ENCODE measurements around the gene SCAMP2. TPM values are rescaled to one million over a fixed set of nuclear protein-coding genes. Genes with fewer than 3 reads are reported as not detected.
A peak's percentile ranks its signal among the peaks of the same experiment; 100 is the strongest.
"Not testable (repeated sequence)": the region's sequence is repeated elsewhere in the genome, so short reads cannot be mapped to it uniquely, and the experiment has no call there.

Gene SCAMP2
- 20.8 and 22.6 TPM in 2 replicates for total RNA-seq (2014; rRNA removed; shearing (Covaris generic))

GRCh38 chr15:74873036-74873755 is at the start of gene SCAMP2:
Gene SCAMP2 (minus strand): TSS chr15:74873365. CDS start chr15:74873255, 110 bp downstream.
- peak; percentile 99 for DNase-seq
- H3K27me3 ChIP-seq (ENCODE audit: control insufficient read depth, insufficient read depth, low read length): no peaks in the 10 kb centered on the region
- H3K36me3 ChIP-seq (replicated peaks; ENCODE audit: control insufficient read depth, insufficient read depth, low read length): no peaks in the 10 kb centered on the region; the same call in 1 of the 2 replicates
- peak within 1 kb of the TSS; percentile 83 for H3K4me3 ChIP-seq (ENCODE audit: insufficient read depth, low read depth, low read length)

- no peaks in the 10 kb centered on the region for H3K27me3 ChIP-seq (ENCODE audit: control insufficient read depth, insufficient read depth, low read length)
- peaks cover 27% of the 10 kb centered on the region for H3K36me3 ChIP-seq (replicated peaks; ENCODE audit: control insufficient read depth, insufficient read depth, low read length)
- H3K4me3 ChIP-seq (ENCODE audit: insufficient read depth, low read depth, low read length): no peak overlapping the region
- no peak for DNase-seq
Observed at GRCh38 chr15:74920456-74920855, 47.3 kb upstream of the SCAMP2 start.

GRCh38 chr15:74917676-74918075 is 44.5 kb upstream of the SCAMP2 start:
- Histone ChIP-seq H3K36me3 (replicated peaks; ENCODE audit: control insufficient read depth, insufficient read depth, low read length) (peaks cover 22% of the 10 kb centered on the region), H3K27me3 (ENCODE audit: control insufficient read depth, insufficient read depth, low read length) (no peaks in the 10 kb centered on the region), H3K4me3 (ENCODE audit: insufficient read depth, low read depth, low read length) (no peak overlapping the region)
- DNase-seq: no peak

GRCh38 chr15:74913799-74914198 is 40.6 kb upstream of the SCAMP2 start:
- DNase-seq; H3K27me3 ChIP-seq (ENCODE audit: control insufficient read depth, insufficient read depth, low read length); H3K4me3 ChIP-seq (ENCODE audit: insufficient read depth, low read depth, low read length): not testable (repeated sequence)
- peaks cover 21% of the 10 kb centered on the region for H3K36me3 ChIP-seq (replicated peaks; ENCODE audit: control insufficient read depth, insufficient read depth, low read length)

GRCh38 chr15:74913041-74913440 is 39.9 kb upstream of the SCAMP2 start:
- Histone ChIP-seq H3K36me3 (replicated peaks; ENCODE audit: control insufficient read depth, insufficient read depth, low read length) (peaks cover 17% of the 10 kb centered on the region), H3K27me3 (ENCODE audit: control insufficient read depth, insufficient read depth, low read length) (no peaks in the 10 kb centered on the region), H3K4me3 (ENCODE audit: insufficient read depth, low read depth, low read length) (no peak overlapping the region)
- DNase-seq: no peak

- peaks cover 21% of the 10 kb centered on the region for H3K36me3 ChIP-seq (replicated peaks; ENCODE audit: control insufficient read depth, insufficient read depth, low read length)
- H3K27me3 ChIP-seq (ENCODE audit: control insufficient read depth, insufficient read depth, low read length): no peaks in the 10 kb centered on the region
- no peak overlapping the region for H3K4me3 ChIP-seq (ENCODE audit: insufficient read depth, low read depth, low read length)
- no peak for DNase-seq
Observed at GRCh38 chr15:74908635-74909034, 35.5 kb upstream of the SCAMP2 start.

GRCh38 chr15:74907163-74907870 is 34.2 kb upstream of the SCAMP2 start:
- peaks cover 28% of the 10 kb centered on the region for H3K36me3 ChIP-seq (replicated peaks; ENCODE audit: control insufficient read depth, insufficient read depth, low read length)
- H3K27me3 ChIP-seq (ENCODE audit: control insufficient read depth, insufficient read depth, low read length): no peaks in the 10 kb centered on the region
- peak; percentile 57 for DNase-seq
- peak overlapping the region; percentile 89 for H3K4me3 ChIP-seq (ENCODE audit: insufficient read depth, low read depth, low read length)

GRCh38 chr15:74906450-74907162 is 33.4 kb upstream of the SCAMP2 start, which contains the start of gene FAM219B:
Gene FAM219B (minus strand): TSS chr15:74906851. CDS start chr15:74906800, 51 bp downstream.
- Histone ChIP-seq H3K4me3 (ENCODE audit: insufficient read depth, low read depth, low read length) (peak within 1 kb of the TSS; percentile 89), H3K36me3 (replicated peaks; ENCODE audit: control insufficient read depth, insufficient read depth, low read length) (peaks cover 29% of the 10 kb centered on the region), H3K27me3 (ENCODE audit: control insufficient read depth, insufficient read depth, low read length) (no peaks in the 10 kb centered on the region)
- DNase-seq: peak; percentile 98

GRCh38 chr15:74906067-74906449 is 32.9 kb upstream of the SCAMP2 start:
- Histone ChIP-seq H3K36me3 (replicated peaks; ENCODE audit: control insufficient read depth, insufficient read depth, low read length) (peaks cover 32% of the 10 kb centered on the region), H3K27me3 (ENCODE audit: control insufficient read depth, insufficient read depth, low read length) (no peaks in the 10 kb centered on the region), H3K4me3 (ENCODE audit: insufficient read depth, low read depth, low read length) (peak overlapping the region; percentile 89)
- DNase-seq: no peak

- no peaks in the 10 kb centered on the region for H3K27me3 ChIP-seq (ENCODE audit: control insufficient read depth, insufficient read depth, low read length)
- no peak overlapping the region for H3K4me3 ChIP-seq (ENCODE audit: insufficient read depth, low read depth, low read length)
- no peak for DNase-seq
- H3K36me3 ChIP-seq (replicated peaks; ENCODE audit: control insufficient read depth, insufficient read depth, low read length): peaks cover 45% of the 10 kb centered on the region
Observed at GRCh38 chr15:74904190-74904805, 31.1 kb upstream of the SCAMP2 start.

- Histone ChIP-seq H3K4me3 (ENCODE audit: insufficient read depth, low read depth, low read length) (no peak overlapping the region), H3K36me3 (replicated peaks; ENCODE audit: control insufficient read depth, insufficient read depth, low read length) (peaks cover 48% of the 10 kb centered on the region), H3K27me3 (ENCODE audit: control insufficient read depth, insufficient read depth, low read length) (no peaks in the 10 kb centered on the region)
- no peak for DNase-seq
Observed at GRCh38 chr15:74903676-74904075, 30.5 kb upstream of the SCAMP2 start.

GRCh38 chr15:74902295-74903075 is 29.3 kb upstream of the SCAMP2 start:
- no peaks in the 10 kb centered on the region for H3K27me3 ChIP-seq (ENCODE audit: control insufficient read depth, insufficient read depth, low read length)
- no peak for DNase-seq
- peaks cover 48% of the 10 kb centered on the region for H3K36me3 ChIP-seq (replicated peaks; ENCODE audit: control insufficient read depth, insufficient read depth, low read length)
- no peak overlapping the region for H3K4me3 ChIP-seq (ENCODE audit: insufficient read depth, low read depth, low read length)

GRCh38 chr15:74901612-74902063 is 28.5 kb upstream of the SCAMP2 start:
- H3K36me3 ChIP-seq (replicated peaks; ENCODE audit: control insufficient read depth, insufficient read depth, low read length): peaks cover 50% of the 10 kb centered on the region

More at GRCh38 chr15:74901612-74902063, 28.5 kb upstream of the SCAMP2 start:
- peak; percentile 90 for DNase-seq
- H3K27me3 ChIP-seq (ENCODE audit: control insufficient read depth, insufficient read depth, low read length): no peaks in the 10 kb centered on the region
- H3K4me3 ChIP-seq (ENCODE audit: insufficient read depth, low read depth, low read length): no peak overlapping the region
